Anterior cingulate cortex (tissue), 58 donors: ENCODE data around the gene DPY19L1.
"Not testable (repeated sequence)": the region's sequence is repeated elsewhere in the genome, so short reads cannot be mapped to it uniquely, and the experiment has no call there.

Source experiments
- DNase-seq, 58 donors: peaks; one replicate each; lab custom pipeline; 2025; lab: John Stamatoyannopoulos, UW

Gene DPY19L1

GRCh38 chr7:34931739-34932138 is 105.5 kb downstream of the DPY19L1 start:
- no peak for DNase-seq

- peak in 1 of 58 donors; percentile 2 for DNase-seq
Measured at GRCh38 chr7:34929783-34930182, 107.5 kb downstream of the DPY19L1 start.

- DNase-seq: no peak
Measured at GRCh38 chr7:34928560-34928959, 108.7 kb downstream of the DPY19L1 start.

- DNase-seq: peak in 43 of 58 donors; percentile 2 to 84 (median 41)
Measured at GRCh38 chr7:34928052-34928451, 109.2 kb downstream of the DPY19L1 start.

GRCh38 chr7:34920470-34920869 is 116.8 kb downstream of the DPY19L1 start:
- not testable (repeated sequence) for DNase-seq

GRCh38 chr7:34919038-34919437 is 118.2 kb downstream of the DPY19L1 start:
- DNase-seq: not testable (repeated sequence)

- not testable (repeated sequence) for DNase-seq
Measured at GRCh38 chr7:34918198-34918861, 119.0 kb downstream of the DPY19L1 start.

GRCh38 chr7:34917515-34917914 is 119.8 kb downstream of the DPY19L1 start:
- not testable (repeated sequence) for DNase-seq

GRCh38 chr7:34916267-34916666 is 121.0 kb downstream of the DPY19L1 start:
- DNase-seq: no peak

- DNase-seq: no peak
Measured at GRCh38 chr7:34912236-34912635, 125.0 kb downstream of the DPY19L1 start.

GRCh38 chr7:34906266-34906850 is 130.9 kb downstream of the DPY19L1 start:
- DNase-seq: not testable (repeated sequence)

GRCh38 chr7:34904987-34905386 is 132.3 kb downstream of the DPY19L1 start:
- no peak for DNase-seq

- not testable (repeated sequence) for DNase-seq
Measured at GRCh38 chr7:34903921-34904320, 133.4 kb downstream of the DPY19L1 start.

GRCh38 chr7:34902182-34902581 is 135.1 kb downstream of the DPY19L1 start:
- DNase-seq: no peak

- DNase-seq: no peak
Measured at GRCh38 chr7:34900891-34901513, 136.3 kb downstream of the DPY19L1 start.

- no peak for DNase-seq
Measured at GRCh38 chr7:34895202-34895601, 142.1 kb downstream of the DPY19L1 start.

- DNase-seq: no peak
Measured at GRCh38 chr7:34889951-34890350, 147.3 kb downstream of the DPY19L1 start.

GRCh38 chr7:34886856-34887255 is 150.4 kb downstream of the DPY19L1 start:
- no peak for DNase-seq

- DNase-seq: not testable (repeated sequence)
Measured at GRCh38 chr7:34883855-34884254, 153.4 kb downstream of the DPY19L1 start.

GRCh38 chr7:34879871-34880270 is 157.4 kb downstream of the DPY19L1 start:
- DNase-seq: no peak

GRCh38 chr7:34878944-34879735 is 158.1 kb downstream of the DPY19L1 start:
- DNase-seq: not testable (repeated sequence)
